COR-L47 (cell line): Measurements from ENCODE around the gene CDH23.

ENCODE experiments used
- DNase-seq: peaks from one replicate; lab custom pipeline; 2025; lab: John Stamatoyannopoulos, UW

The CDH23 gene

DNA sequence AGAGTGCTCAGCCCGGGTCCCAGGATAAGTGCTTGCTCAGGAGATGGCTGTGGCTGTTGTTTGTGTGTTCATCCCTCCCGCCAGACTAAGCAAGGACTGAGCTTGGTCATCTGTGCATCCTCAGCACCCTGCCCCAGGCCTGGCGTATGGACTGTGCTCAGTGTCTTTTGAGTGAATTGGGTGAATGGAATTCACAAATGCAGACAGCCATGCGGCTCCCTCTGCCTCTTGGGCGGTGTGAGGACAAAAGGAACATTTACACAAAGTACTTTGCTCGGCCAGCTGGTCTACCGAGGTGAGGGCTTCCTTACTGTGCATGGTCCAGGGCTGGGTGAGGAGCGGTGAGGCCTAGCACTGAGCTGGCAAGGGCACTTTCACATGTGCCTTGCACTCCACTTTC lies 120.2 kb downstream of the CDH23 start:
- DNase-seq = no peak

DNA sequence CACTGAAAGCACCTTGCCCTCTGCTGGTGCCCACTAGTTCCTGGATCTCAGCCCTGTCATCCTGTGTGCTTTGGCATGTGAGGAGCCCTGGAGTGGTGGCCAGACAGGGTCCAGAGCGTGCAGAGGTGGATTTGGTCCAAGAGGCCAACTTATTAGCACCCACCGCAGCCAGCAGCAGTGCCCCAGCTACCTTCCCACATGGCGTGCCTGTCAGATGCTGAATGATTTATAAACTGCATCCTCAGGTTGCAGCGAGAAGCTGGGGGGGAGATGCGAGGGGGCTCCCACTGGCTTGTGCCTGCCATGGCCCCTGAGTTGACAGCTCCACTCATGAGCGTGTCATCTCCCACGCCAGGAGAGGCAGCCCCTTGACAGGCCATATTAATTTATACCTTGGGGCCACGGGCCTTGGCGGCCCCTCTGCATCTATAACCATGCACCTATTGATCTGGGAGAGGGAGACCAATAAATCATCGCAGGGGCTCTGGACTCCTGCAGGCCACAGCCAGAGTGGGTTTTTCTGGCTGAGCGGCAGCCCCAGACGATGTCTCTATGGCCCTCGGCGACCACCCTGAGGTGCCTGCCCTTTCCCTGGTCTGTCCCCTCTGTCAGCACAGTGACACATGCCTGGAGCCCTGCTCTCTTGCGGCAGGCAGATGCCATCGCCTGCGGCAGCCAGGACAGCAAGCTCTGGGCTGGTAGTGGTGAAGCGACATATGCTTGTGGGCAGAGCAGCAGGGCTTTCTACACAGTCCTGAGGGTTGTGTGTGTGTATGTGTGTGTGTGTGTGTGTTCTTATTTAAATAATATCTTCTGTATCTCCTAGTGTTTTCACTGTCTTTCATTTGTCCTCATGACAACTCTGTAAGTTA lies 120.8 kb downstream of the CDH23 start:
- DNase-seq = no peak

DNA sequence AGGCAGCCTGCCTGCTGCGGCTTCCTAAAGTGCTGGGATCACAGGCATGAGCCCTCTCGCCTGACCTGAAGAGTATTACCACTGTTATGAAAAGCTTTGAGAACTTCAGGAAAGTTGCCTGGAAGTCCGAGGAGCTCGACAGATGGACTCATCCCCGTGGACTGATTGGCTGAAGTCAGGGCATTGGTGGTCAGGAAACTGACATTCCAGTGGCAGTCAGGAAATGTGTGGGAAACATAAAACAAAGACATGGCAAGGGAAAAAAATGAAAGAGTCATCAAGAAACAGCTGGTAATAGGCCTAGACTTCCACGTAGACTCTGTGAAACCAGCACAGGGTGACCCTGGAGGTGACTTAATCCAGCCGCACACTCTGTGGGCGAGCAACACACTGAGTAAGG lies 123.3 kb downstream of the CDH23 start:
- no peak for DNase-seq

- DNase-seq = no peak
Measured at GRCh38 chr10:71521504-71522441, 125.1 kb downstream of the CDH23 start.

GRCh38 chr10:71522442-71523144 lies 125.9 kb downstream of the CDH23 start:
- DNase-seq = no peak

DNA sequence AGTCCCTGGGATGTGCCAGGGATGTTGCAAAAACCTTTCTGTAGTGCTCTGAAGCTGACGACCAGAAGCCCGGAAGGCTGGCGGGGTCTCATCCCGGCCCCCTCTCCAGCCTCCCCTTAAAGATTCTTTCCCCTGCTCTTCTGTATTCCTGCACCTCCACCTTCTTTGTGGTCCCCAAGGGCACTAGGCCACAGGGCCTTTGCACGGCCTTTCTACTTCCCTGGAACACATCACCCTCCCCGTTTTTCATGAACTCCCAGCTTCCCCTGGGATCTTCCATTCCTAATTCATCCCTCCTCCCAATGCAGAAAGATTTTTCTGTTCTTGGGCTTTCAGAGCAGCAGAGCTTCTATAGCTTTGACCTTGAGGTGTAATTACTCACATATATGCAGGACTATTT lies 127.0 kb downstream of the CDH23 start:
- DNase-seq = no peak

- DNase-seq = no peak
Measured at GRCh38 chr10:71525092-71525491, 128.4 kb downstream of the CDH23 start.

DNA sequence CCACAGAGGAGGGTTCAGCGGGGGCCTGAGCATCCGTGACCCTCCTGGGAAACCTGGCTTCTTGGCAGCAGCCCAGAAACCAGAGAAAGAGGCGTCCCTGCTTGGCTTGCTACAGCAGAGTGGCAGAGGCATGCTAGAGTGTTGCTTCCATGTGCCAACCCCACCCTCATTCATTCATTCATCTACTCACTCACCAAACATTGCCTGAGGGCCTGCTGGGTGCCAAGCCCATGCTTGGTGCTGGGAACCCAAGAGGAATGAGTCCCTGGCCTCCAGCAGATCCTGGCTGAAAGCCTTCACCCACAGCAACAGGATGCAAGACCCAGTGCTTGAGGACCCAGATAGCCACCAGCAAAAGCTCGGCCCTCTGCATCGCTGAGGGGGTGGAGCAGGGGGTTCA lies 129.0 kb downstream of the CDH23 start:
- DNase-seq = no peak

- no peak for DNase-seq
Measured at GRCh38 chr10:71526653-71527052, 129.9 kb downstream of the CDH23 start.

DNA sequence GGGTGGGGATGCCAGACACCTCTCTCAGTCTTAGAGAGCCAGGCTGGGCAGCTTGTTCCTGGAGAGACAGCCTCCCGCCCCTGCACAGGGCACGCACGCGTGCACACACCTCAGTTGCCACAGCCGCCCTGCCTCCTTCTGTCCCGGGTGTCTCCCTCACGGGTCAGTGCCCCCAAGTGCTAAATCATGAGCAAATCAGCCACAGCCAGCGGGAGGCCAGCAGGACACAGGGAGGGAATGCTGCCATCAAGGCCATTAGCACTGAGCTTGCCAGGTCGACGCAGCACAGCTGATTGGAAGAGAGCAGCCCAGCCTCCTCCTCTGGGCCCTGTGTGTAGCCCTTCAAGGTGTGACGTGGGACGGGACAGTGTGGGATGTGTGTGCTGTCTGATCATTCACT lies 130.4 kb downstream of the CDH23 start:
- no peak for DNase-seq

- no peak for DNase-seq
Measured at GRCh38 chr10:71528371-71529206, 131.9 kb downstream of the CDH23 start.

- DNase-seq = no peak
Measured at GRCh38 chr10:71529207-71529827, 132.6 kb downstream of the CDH23 start.

DNA sequence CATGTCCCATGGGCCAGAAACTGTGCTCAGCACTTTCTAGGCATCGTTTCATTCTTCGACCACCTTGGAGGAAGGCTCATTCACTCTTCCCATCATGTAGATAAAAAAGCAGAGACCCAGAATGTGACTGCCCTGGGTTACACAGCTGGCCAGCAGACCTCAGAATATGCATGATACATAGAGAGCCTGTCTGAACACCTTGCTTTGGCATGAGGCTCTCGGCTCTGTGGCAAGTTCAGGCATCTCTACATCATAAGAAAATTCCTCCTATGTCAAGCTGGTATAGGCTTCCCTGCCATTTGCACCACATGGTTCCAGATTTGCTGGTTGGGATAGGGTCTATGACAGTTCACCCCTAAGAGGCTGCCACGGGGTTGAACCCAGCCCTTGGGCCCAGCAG lies 134.1 kb downstream of the CDH23 start:
- no peak for DNase-seq

GRCh38 chr10:71531485-71532446 lies 135.0 kb downstream of the CDH23 start:
- DNase-seq = no peak

- no peak for DNase-seq
Measured at GRCh38 chr10:71532878-71533277, 136.2 kb downstream of the CDH23 start.

DNA sequence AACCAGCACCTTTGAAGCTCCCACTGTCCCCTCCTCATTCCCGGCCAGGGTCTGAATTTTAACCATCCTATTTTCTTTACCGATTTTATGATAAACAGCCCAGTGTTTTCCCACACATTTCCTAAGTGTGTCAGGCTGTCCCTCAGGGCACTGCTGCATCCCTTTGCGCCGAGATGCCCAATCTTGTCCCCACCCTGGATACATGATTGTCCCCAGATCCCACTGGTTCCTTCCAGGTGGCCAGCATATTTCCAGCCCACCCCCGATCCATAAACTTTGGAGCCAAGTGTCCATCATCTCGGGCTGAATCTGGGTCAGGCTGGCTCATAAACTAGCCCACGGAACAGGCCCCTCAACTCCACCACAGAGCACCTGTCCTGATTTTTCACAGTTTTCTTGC lies 137.2 kb downstream of the CDH23 start:
- DNase-seq = no peak

DNA sequence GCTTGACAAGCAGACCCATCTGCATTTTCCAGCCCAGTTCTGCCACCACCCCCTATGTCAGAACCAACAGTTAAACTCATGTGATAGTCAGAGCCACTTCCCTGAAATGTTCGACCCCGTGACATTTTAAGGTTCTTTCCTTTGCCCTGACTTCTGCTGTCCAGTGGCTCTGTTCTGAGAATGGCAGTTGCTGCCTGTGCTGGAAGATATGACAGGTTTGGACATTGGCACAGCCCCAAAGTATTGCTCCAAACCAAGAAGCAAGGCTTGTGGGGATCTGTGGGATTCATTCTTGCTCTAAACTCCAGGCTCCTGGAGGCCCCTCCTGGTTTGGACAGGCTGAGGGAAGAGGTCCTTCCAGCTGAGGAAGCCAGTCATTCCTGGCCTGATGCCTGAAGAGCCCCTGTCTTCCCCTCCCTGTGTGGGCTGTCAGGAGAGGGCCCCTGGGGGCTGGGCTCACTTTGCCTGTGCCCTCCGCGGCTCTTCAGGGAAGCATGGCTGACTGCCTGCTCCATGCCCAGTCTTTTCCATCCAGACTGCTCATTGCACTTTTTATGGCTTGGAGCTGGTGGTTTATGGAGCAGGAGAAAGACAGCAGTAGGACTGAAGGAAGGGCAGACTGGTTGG lies 138.0 kb downstream of the CDH23 start:
- DNase-seq = no peak

- DNase-seq = no peak
Measured at GRCh38 chr10:71536332-71536731, 139.6 kb downstream of the CDH23 start.

- DNase-seq = no peak
Measured at GRCh38 chr10:71537125-71537524, 140.4 kb downstream of the CDH23 start.
